Stimulated activated CD4-positive, alpha-beta T cell treated with anti-CD3 and anti-CD28 coated beads, TNF-alpha, amount 100 ng/mL, for 4 hours (primary cell): ENCODE data around the gene SLC19A1.
"Not testable (repeated sequence)": the region's sequence is repeated elsewhere in the genome, so short reads cannot be mapped to it uniquely, and the experiment has no call there.

ENCODE experiments used
- DNase-seq, 3 experiments: peaks; one replicate each; pipeline ENCODE4 v3.0.0-alpha.2; 2020; ENCODE audit warnings: low read depth in 3 of 3

The SLC19A1 gene

GRCh38 chr21:45506241-45506817, 35.9 kb downstream of the SLC19A1 start:
- no peak for DNase-seq

GRCh38 chr21:45505416-45506021, 36.7 kb downstream of the SLC19A1 start:
- no peak for DNase-seq

- DNase-seq: no peak
These were observed 37.5 kb downstream of the SLC19A1 start for GRCh38 chr21:45504516-45505415.

GRCh38 chr21:45504021-45504515, 38.2 kb downstream of the SLC19A1 start:
- DNase-seq: no peak

GRCh38 chr21:45503226-45503625, 39.0 kb downstream of the SLC19A1 start:
- not testable (repeated sequence) for DNase-seq

GRCh38 chr21:45502600-45502999, 39.6 kb downstream of the SLC19A1 start:
- no peak for DNase-seq

GRCh38 chr21:45502006-45502345, 40.3 kb downstream of the SLC19A1 start:
- DNase-seq: no peak

- DNase-seq: not testable (repeated sequence)
These were observed 40.9 kb downstream of the SLC19A1 start for GRCh38 chr21:45501081-45502005.

GRCh38 chr21:45499970-45500577, 42.2 kb downstream of the SLC19A1 start:
- DNase-seq: no peak

- DNase-seq: no peak
These were observed 43.0 kb downstream of the SLC19A1 start for GRCh38 chr21:45499201-45499750.

GRCh38 chr21:45498646-45499000, 43.6 kb downstream of the SLC19A1 start:
- DNase-seq: no peak

GRCh38 chr21:45497846-45498645, 44.2 kb downstream of the SLC19A1 start:
- DNase-seq: no peak

GRCh38 chr21:45496968-45497845, 45.0 kb downstream of the SLC19A1 start:
- DNase-seq: no peak

GRCh38 chr21:45496151-45496967, 45.9 kb downstream of the SLC19A1 start:
- DNase-seq: no peak

- DNase-seq: no peak
These were observed 47.2 kb downstream of the SLC19A1 start for GRCh38 chr21:45494851-45495680.

- DNase-seq: no peak
These were observed 47.9 kb downstream of the SLC19A1 start for GRCh38 chr21:45494135-45494850.
